Umbilical cord (tissue), 2 donors: ENCODE measurements around the gene DNAH12. TPM values are rescaled to one million over a fixed set of nuclear protein-coding genes. Genes with fewer than 3 reads are reported as not detected.

Source experiments
- DNase-seq: peaks from one replicate; pipeline ENCODE4 v3.0.0-alpha.2; 2015; ENCODE audit warnings: low spot score
- total RNA-seq: library from RNA; depleted of rRNA; stranded (reverse); fragments of >200 nt; gene quantifications from one replicate; pipeline ENCODE4 v1.2.3, GENCODE V29; 2014; ENCODE audit warnings: low replicate concordance; ENCODE audit not compliant: insufficient read depth

The DNAH12 gene
- 0.48 TPM for total RNA-seq

DNA sequence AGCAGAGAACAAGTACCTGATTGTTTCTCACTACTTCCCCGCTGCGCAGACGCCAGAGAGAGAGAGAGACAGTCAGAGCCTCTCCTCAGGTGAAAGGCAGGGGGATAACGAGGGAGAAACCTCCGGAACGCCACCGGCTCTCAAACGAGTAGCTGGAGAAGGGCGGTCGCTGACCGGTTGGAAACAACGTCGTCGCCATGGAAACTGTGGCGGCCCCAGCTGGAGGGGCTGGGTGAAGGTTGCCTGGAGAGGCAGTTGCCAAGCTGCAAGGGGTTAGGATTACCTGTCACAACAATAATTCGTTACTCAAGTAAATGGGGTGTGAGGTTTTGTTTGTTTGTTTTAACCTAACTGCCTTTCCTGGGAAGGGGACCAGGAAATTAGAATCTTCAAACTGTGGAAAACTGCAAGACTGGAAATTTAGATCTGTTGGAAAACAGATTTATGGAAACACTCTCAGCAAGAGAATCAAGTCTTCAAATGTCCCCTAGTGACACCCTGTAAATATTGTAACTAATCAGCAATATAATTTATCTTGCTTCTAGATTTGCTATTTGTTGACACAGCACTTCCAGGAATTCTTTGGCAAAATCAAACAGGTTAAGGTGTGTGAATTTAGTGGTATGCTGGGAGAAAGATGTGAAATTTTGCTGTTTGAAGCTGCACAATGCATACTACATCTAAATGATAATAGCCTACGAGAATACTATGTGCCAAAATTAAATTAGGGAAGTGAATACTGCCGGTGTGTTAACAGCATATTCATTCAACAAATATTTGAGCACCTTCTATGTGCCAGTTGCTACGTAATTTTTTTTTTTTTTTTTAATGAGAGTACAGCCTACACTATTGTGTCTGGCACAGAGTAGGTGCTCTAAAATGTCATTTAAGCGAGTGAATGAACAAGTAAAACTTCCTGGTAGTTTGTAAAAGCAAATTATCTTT lies at the start of gene DNAH12:
Gene DNAH12 (minus strand): TSS at position 164 of the 945 bp plus-strand sequence. CDS start 1,474 bp downstream, outside the sequence.
- peak; percentile 54 for DNase-seq

GRCh38 chr3:57592306-57592705 lies 48.2 kb upstream of the DNAH12 start:
- DNase-seq: no peak

- no peak for DNase-seq
Measured at GRCh38 chr3:57587905-57588304, 43.8 kb upstream of the DNAH12 start.

GRCh38 chr3:57586778-57587177 lies 42.6 kb upstream of the DNAH12 start:
- DNase-seq: no peak

DNA sequence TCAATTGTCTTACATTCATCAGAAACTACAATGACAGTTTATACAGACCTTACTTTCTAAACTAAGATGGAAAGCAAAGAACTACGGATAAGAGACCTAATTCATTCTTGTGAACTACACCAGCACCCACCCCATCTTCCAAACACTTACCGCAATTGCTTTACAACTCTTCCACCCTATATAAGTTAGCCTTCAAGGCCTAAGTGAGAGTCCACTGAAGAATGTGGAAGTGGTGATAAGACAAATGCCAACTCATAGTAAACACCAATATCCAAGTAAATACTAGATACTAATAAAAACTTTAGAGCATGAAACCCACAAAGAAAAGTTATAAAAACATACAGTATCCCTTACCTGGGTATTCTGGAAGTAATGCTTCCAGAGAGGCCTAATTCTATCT lies 39.4 kb upstream of the DNAH12 start:
- no peak for DNase-seq

GRCh38 chr3:57582474-57583168 lies 38.5 kb upstream of the DNAH12 start:
- no peak for DNase-seq

DNA sequence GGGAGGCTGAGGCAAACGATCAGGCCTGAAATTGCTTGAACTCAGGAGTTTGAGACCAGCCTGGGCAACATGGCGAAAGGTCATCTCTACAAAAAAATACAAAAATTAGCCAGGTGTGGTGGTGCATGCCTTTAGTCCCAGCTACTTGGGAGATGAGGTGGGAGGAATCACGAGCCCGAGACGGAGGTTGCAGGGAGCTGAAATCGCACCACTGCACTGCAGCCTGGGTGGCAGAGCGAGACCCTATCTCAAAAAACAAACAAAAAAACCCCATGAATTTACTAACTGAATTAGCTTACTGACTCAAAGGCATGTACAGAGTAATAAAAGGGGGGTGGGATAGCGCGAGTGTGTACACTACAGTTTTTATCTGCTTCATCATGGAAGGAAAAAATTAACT lies 33.7 kb upstream of the DNAH12 start:
- no peak for DNase-seq

DNA sequence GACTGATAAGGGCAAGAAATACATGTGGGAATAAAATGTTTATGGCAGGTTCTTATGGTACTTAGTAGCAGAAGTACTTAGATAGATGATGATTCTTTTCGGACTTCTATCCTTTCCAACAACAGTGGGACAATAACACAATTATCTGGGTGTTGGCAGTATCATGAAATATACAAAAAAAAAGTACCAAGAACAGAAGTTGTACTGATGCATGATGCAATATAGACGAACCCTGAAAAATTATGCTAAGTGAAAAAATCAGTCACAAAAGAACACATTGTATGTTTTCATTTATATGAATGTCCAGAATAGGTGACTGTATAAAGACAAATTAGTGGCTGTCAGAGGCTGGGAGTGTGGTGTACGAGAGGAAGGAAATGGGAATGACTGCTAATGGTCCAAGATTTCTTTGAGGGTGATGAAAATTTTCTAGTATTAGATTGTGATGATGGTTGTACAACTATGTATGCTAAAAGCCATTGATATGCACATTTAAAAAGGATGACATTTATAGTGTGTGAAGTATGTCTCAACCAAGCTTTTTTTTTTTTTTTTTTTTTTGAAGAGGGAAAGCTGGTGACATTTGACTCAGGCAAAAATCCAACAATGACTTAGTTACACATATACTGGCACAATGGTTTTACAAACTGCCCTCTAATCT lies 32.0 kb upstream of the DNAH12 start:
- no peak for DNase-seq

DNA sequence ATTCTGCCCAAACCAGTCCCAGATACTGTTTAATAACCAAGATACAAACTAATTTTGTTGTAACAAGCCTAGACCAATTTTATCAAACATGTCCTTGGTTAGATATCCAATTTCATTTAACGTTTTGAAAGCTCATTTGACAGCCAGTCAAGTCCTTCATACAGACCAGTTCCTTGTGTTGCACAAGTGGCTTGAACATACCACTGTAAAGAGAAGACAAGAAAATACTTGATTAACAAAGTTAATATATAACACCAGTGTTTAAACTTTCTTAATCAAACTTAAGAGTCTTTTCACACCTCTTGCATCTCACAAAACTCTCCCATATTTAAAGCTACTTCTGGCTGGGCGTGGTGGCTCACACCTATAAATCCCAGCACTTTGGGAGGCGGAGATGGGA lies 28.0 kb upstream of the DNAH12 start:
- no peak for DNase-seq

DNA sequence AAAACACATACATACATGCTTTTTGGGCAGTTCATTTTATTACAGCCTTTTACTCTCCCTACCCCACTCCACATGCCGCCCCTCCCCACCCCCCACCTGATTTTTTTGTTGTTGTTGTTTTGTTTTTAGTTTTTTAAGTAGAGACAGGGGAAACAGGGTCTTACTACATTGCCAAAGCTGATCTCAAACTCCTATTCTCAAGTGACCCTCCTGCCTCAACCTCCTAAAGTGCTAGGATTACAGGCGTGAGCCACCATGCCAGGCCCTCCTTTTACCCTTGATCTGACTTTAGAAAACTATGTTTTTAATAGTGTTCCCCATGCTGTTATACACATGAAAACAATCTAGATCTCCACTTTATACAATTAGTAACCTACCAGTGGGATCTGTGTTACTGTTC lies 26.7 kb upstream of the DNAH12 start:
- DNase-seq: no peak

- DNase-seq: no peak
Measured at GRCh38 chr3:57569859-57570450, 25.8 kb upstream of the DNAH12 start.

GRCh38 chr3:57559526-57559925 lies 15.4 kb upstream of the DNAH12 start:
- no peak for DNase-seq

DNA sequence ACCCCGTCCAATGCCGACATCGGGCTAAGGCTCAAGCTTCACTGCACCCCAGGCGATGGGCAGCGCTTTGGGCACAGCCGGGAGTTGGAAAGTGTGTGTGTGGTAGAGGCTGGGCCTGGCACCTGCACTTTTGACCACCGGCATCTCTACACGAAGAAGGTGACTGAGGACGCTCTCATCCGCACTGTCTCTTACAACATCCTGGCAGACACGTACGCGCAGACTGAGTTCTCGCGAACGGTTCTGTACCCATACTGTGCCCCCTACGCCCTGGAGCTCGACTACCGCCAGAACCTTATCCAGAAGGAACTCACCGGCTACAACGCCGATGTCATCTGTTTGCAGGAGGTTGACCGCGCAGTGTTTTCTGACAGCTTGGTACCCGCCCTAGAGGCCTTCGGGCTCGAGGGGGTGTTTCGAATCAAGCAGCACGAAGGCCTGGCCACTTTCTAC lies 13.0 kb upstream of the DNAH12 start:
- DNase-seq: peak; percentile 18

- DNase-seq: no peak
Measured at GRCh38 chr3:57556459-57557084, 12.4 kb upstream of the DNAH12 start.

GRCh38 chr3:57555738-57556458 lies 11.8 kb upstream of the DNAH12 start, which contains the start of gene PDE12:
PDE12 (plus strand) TSS chr3:57556274; CDS start chr3:57556380, 106 bp downstream.
- peak; percentile 94 for DNase-seq

GRCh38 chr3:57555306-57555705 lies 11.2 kb upstream of the DNAH12 start:
- no peak for DNase-seq

DNA sequence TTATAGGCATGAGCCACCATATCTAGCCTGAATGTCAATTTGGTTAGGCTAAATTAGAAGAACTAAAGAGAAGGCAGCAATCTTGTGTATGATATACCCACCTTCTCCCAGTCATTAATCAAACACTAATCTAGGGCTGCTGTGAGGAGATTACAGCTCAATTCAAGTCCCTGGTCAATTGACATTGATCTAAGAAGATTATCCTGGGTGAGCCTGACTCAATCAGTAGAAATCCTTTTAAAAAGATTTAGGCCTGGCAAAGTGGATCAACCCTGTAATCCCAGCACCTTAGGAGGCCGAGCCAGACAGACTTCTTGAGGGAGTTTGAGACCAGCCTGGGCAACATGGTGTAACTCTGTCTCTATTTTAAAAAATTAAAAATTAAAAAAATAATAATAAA lies 2.5 kb upstream of the DNAH12 start:
- DNase-seq: no peak

GRCh38 chr3:57545636-57546268 lies 1.6 kb upstream of the DNAH12 start:
- no peak for DNase-seq

GRCh38 chr3:57538465-57538864 lies 5.7 kb downstream of the DNAH12 start:
- DNase-seq: peak; percentile 14

DNA sequence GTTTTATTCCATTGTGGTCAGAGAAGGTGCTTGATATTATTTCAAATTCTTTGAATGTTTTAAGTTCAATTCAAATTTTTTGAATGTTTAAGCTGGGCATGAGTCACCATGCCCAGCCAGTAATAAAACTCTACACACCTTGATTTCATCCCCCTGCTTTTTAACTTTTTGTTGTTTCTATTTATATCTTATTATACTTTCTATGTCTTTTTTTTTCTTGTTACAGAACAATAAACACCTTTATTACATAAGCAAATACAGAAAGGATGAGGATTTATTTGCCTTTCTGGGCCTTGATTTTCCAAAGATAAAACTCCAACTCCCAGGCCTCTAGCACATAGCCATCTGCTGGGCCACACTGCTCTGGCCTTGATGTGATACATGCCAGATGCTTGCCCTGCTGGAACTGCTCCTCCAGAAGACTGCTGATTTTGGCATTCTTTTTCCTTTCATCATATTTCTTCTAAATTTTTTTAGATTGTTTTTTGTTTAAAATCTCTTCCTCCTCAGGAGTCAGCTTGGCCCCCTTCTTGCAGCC lies 14.0 kb downstream of the DNAH12 start:
- DNase-seq: no peak
